ENCODE results near the gene CNTFR.

Gene CNTFR

DNA sequence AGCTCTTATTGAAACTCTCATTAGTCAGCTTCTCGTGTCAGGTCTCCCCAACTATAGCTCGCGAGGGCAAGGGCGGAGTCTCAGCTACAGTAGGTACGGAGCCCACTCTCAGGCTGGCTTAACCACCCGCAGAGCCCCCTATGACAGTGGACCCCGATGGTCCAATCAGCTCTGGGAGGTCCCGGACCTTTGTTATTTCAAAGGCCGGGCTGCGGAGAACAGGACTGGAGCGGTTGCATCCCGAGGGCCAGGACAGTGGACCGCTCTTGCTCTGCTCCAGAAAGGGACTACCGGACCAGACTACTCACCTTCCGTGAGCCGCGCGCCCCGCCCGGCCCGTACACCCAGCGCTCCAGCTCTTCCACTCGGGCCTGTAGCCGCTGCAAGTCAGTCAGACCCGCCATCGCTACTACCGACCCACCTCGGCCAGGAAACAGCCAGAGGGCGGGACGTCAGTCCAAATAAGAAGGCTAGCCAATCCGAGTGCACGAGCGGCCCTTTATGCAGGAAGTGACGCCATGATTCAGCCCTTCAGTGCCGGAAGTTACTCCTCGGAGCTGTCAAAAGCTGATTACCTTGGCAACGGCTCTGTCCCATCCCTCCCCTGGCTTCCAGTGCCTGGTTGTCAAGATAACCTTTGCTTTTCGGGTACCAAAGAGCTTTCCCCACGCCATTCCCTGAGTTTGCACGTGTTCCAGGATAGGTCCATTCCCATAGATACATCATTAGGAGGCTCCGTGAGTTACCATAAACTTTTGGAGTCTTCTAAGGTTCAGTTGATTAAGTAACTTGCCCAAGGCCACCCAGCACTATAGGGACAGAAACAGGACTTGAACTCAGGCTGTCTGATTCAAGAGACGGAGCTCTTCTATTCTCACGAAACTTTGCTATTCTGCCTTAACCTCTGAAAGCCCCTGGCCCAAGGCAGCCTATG, 30.8 kb upstream of the CNTFR start, which contains the start of gene DCTN3:
Gene DCTN3, minus strand, starts transcription at position 435 of the 934 bp plus-strand sequence. Its CDS starts 31 bp downstream, at position 404.
- TF ChIP-seq, protein P1, sequence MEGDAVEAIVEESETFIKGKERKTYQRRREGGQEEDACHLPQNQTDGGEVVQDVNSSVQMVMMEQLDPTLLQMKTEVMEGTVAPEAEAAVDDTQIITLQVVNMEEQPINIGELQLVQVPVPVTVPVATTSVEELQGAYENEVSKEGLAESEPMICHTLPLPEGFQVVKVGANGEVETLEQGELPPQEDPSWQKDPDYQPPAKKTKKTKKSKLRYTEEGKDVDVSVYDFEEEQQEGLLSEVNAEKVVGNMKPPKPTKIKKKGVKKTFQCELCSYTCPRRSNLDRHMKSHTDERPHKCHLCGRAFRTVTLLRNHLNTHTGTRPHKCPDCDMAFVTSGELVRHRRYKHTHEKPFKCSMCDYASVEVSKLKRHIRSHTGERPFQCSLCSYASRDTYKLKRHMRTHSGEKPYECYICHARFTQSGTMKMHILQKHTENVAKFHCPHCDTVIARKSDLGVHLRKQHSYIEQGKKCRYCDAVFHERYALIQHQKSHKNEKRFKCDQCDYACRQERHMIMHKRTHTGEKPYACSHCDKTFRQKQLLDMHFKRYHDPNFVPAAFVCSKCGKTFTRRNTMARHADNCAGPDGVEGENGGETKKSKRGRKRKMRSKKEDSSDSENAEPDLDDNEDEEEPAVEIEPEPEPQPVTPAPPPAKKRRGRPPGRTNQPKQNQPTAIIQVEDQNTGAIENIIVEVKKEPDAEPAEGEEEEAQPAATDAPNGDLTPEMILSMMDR (IDR thresholded peaks at IDR 0.05; ENCODE audit: control extremely low read depth, extremely low read depth, low read depth, missing control alignments): no peak
- DNase-seq (ENCODE audit: extremely low spot score): peak; percentile 97
- POLR2A ChIA-PET: interaction anchor here (0.5 to 1.4 kb wide), 2 partner anchors 14 to 1330 kb away, joined by 3 to 4 read pairs; partner anchors contain the start of gene NFX1
- CTCF ChIA-PET: interaction anchor here (1.0 to 4.9 kb wide), 13 partner anchors 8 to 241 kb away, joined by 3 to 100 read pairs (median 4); partner anchors contain the start of genes ARID3C, GALT, RPP25L and SIGMAR1

DNA sequence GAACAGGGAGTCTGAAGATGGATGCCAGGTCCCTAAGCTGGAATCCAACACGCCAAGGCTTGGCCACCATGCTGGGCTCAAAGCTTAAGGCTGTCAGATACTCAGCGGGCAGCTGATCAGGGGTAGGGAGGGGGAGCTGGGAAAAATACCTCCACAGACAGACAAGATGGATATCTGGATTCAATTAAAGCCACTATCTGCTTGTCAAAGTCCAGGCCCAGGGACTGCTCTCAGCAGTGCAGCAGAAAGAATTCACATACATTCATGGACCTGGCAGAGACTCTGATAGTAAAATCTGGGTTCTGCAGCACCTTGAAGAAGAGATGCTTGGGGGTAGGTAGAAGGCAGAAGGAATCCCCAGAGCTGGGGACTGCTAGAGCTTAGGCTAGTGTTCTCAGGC, 25.6 kb upstream of the CNTFR start:
- ChIA-PET CTCF (interaction anchor here (1.2 to 17.0 kb wide), 8 partner anchors 9 to 211 kb away, joined by 3 to 328 read pairs (median 10); partner anchors contain the start of genes ARID3C, GALT and SIGMAR1), POLR2A (no interaction called here)
- TF ChIP-seq, protein P1 (IDR thresholded peaks at IDR 0.05; ENCODE audit: control extremely low read depth, extremely low read depth, low read depth, missing control alignments): no peak
- DNase-seq (ENCODE audit: extremely low spot score): no peak

DNA sequence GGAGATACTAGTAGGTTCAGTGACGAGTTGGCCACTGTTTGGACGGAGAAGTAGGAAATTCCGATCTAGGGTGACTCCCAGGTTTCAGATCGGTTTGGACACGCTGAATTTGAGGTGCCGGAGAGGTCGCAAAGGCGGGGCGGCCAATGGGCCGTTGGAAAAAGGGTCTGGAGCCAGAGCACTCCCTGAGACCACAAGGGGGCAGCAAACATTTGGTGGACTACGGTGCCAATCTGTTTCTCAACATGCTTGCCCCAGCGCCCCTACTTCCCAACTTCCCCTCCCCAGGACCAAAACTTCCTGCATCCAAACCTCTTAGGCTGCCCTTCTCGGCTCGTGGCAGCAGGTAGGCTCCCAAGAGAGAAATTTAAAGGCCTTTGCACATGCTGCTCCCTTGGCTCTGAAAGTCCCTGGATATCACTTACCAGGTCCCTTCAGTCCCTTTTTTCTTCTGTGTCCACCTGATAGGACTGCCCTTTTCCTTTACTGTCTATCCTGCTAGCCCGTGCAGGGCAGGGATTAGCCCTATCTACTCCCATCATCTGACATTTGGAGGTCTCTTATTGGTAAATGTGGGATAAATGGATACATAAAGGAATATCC, 23.4 kb upstream of the CNTFR start:
- TF ChIP-seq, protein P1 (IDR thresholded peaks at IDR 0.05; ENCODE audit: control extremely low read depth, extremely low read depth, low read depth, missing control alignments): peak; percentile 84
- ChIA-PET CTCF (interaction anchor here (0.9 to 17.0 kb wide), 18 partner anchors 7 to 287 kb away, joined by 3 to 328 read pairs (median 8); partner anchors contain the start of genes ARID3C, DCTN3, GALT and SIGMAR1), POLR2A (no interaction called here)
- DNase-seq (ENCODE audit: extremely low spot score): peak; percentile 81

DNA sequence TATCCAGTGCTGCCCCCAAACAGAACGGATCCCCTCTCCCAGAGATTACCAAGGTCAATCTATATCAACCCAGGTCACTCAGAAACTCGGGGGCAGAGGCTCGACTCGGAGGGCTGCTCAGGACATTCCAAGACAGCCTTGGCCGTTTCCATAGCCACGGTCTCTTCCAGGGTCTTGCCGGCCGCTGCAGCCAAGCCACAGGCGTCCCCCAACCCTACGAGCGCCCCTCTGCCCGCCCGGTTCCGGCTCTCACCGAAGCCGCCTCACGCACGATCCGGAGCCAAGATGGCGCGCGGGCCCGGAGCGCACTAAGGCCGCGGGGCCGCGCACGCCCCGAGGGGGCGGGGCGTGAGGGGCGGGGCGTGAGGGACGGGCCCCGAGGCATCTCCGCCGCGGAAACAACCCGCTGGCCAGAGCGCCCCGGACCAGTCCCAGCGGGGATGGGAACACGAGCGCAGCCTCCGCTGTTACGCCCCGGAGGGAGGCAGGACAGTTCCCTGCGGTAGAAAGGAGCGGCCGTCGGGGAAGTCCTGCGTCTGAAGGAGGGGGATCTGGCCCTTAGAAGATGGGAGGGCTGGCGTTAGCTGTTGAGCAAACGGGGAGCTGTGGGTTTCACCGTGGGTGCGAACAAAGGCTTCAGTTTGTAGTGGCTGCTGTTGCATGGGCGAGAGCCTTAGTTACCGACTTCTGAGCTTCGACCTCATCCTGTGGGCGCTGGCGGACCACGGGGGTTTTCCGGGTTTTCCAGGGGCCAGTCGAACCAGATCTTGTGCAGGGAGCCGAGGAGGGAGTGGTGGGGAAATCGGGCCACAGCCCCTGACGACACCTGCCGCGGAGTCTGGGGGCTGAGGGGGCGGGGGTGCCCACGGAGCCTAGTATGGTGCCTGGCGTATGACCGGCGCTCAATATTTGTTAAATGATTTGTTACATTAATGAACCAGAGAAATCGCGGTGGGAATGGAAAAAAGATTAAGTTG, 22.6 kb upstream of the CNTFR start, which contains the start of gene RPP25L:
Gene RPP25L, minus strand, starts transcription at position 287 of the 977 bp plus-strand sequence. CDS start 801 bp downstream, outside the sequence.
- peak; percentile 96 for DNase-seq (ENCODE audit: extremely low spot score)
- CTCF ChIA-PET: interaction anchor here (0.8 to 17.0 kb wide), 13 partner anchors 8 to 288 kb away, joined by 3 to 328 read pairs (median 5); partner anchors contain the start of genes ARID3C, DCTN3, GALT and SIGMAR1
- TF ChIP-seq, protein P1 (IDR thresholded peaks at IDR 0.05; ENCODE audit: control extremely low read depth, extremely low read depth, low read depth, missing control alignments): no peak

DNA sequence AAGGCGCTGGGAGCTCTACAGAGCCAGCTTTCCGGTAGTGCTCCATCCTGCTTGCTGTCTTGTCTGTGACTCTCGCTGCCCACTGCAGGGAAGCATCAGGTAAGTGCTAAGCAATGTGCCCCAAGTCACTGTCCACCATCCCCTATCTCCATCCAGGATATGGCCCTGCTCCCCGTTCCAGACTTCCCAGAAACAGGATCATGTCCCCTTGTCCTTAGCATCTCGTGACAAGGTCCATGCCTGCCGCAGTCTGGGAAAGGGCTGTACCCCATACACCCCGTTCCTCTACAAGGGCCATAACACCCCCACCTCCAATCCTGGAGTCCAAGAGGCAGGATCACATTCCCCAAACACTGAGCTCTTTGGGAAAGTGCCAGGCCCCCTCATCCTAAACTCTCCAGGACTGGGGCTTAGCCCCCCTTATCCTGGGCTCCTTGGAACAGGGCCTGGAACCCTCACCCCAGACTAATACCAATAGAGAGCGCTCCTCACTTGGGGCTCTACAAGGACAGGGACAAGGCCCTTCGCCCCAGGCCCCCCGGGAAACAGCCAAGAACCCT, 21.8 kb upstream of the CNTFR start:
- TF ChIP-seq, protein P1 (IDR thresholded peaks at IDR 0.05; ENCODE audit: control extremely low read depth, extremely low read depth, low read depth, missing control alignments): no peak
- ChIA-PET CTCF (interaction anchor here (0.7 to 17.0 kb wide), 9 partner anchors 9 to 232 kb away, joined by 3 to 328 read pairs (median 5); partner anchors contain the start of genes ARID3C, DCTN3, GALT and SIGMAR1), POLR2A (no interaction called here)
- DNase-seq (ENCODE audit: extremely low spot score): no peak

More for the DNA sequence above, 22.6 kb upstream of the CNTFR start, which contains the start of gene RPP25L:
- POLR2A ChIA-PET: no interaction called here
